Stimulated activated CD4-positive, alpha-beta T cell treated with anti-CD3 and anti-CD28 coated beads, TNF-alpha, amount 100 ng/mL, for 1 hour (primary cell): ENCODE measurements around the gene SLC5A4.
"Not testable (repeated sequence)": the region's sequence is repeated elsewhere in the genome, so short reads cannot be mapped to it uniquely, and the experiment has no call there.

Source experiments
- DNase-seq, 3 donors: peaks; one replicate each; pipeline ENCODE4 v3.0.0-alpha.2; 2020; ENCODE audit warnings: low read depth in 3 of 3, low spot score in 1 of 3

The SLC5A4 gene

DNA sequence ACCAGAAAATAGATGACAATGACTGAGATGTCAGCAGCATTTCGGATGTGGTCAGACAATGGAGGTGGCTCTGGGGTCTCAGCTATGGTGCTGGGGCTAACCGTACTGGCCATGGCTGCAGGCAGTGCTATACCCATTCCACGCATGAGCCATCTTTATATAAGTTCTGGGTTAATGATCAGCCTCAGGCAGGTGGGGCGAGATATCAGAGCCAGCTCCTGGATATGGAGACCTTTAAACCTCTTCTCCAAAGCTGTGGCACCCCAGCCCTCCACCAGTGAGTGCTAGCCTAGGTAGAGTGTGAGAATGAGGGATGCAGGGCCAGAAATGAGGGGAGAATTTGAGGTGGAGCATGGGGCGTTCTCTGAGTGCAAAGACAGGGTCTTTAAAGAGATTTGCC is at the start of gene SLC5A4:
Gene SLC5A4 (minus strand): TSS at position 131 of the 400 bp plus-strand sequence. CDS start 18 bp downstream, at position 113.
- DNase-seq, result no peak

DNA sequence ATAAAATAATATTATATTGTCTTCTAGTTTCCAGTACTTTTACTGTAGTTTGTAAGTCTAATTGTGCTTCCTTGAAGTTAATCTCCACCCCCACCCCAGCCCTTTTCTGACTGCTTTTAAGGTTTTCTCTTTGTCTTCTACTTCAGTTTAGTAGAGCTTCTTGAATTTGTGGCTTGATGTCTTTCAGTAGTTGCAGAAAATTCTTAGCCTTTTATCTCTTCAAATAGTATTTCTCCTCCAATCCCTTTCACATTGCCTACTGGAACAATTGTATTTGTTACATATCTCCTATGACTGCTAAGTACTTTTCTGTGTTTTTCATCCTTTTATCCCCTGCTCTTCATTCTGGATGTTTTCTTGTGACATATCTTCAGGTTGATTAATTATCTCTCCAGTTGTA is 38.8 kb upstream of the SLC5A4 start:
- not testable (repeated sequence) for DNase-seq

GRCh38 chr22:32286290-32286840 is 31.2 kb upstream of the SLC5A4 start:
- DNase-seq, result no peak

DNA sequence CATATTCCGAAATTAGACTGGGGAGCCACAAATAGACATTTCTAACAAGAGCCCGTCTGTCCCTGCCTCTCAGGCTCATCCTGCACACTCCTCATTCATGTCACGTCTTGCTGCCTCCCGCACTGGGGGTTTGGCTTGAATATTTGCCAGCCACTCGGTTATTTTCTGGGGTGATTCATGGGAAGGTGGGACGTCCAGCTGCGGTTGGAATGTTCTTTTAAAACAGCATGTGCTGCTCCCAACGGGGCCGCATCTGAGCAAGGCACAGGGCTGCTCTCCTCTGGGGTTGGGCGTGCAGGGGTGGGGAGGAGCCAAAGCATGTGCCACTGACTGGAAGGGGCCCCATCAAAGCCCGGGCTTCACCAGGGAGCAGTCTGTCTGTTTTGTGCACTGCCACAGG is 25.9 kb upstream of the SLC5A4 start:
- DNase-seq, result no peak

DNA sequence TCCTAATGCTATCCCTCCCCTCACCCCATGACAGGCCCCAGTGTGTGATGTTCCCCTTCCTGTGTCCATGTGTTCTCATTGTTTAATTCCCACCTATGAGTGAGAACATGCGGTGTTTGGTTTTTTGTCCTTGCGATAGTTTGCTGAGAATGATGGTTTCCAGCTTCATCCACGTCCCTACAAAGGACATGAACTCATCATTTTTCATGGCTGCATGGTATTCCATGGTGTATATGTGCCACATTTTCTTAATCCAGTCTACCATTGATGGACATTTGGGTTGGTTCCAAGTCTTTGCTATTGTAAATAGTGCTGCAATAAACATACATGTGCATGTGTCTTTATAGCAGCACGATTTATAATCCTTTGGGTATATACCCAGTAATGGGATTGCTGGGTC is 20.2 kb upstream of the SLC5A4 start:
- not testable (repeated sequence) for DNase-seq

GRCh38 chr22:32271389-32271788 is 16.2 kb upstream of the SLC5A4 start:
- DNase-seq, result no peak

GRCh38 chr22:32270641-32271369 is 15.7 kb upstream of the SLC5A4 start:
- DNase-seq, result no peak

GRCh38 chr22:32269316-32269715 is 14.2 kb upstream of the SLC5A4 start:
- no peak for DNase-seq

DNA sequence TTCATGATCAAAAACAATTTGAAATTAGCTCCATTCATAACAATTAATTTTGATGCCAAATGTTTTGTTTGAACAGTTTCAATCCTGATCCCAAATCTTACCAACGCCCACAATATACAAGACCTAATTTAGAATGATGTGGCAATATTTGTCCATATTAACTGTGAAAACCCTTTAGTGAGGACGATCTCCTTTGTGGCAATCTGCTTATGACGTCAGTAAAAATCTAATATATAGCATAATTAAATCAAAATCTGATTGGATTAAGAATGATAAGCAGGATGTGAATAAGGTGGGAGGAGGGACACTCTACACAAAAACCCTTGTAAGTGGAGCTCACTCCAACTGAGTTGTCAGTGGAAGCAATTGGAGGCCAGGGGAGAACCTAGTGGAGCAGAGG is 11.9 kb upstream of the SLC5A4 start:
- no peak for DNase-seq

GRCh38 chr22:32265882-32266767 is 11.0 kb upstream of the SLC5A4 start:
- DNase-seq, result peak; percentile 8 to 54 (median 29)

DNA sequence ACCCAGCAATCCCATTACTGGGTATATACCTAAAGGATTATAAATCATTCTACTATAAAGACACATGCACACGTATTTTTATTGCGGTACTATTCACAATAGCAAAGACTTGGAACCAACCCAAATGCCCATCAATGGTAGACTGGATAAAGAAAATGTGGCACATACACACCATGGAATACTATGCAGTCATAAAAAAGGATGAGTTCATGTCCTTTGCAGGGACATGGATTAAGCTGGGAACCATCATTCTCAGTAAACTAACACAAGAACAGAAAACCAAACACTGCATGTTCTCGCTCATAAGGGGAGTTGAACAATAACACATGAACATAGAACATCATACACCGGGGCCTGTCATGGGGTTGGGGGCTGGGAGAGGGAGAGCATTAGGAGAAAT is 8.5 kb upstream of the SLC5A4 start:
- not testable (repeated sequence) for DNase-seq

DNA sequence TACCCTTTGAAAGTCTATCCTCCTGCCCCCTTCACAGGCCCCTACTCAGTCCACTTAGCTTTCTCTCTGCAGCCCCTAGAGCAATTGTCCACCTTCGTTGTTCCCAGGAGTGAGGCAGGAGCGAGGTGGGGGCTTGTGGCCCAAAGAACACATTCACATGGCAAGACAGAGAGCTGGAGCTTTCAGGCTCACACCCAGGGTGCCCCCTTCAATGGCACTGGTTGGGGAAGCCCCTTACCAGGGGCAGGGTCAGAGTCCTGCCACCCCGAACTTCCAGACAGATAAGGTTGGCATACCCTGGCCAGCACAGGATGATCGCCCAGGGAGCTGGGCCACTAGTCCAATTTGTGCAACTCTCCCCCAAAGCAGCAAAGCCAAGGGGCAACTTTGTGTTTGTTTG is 6.2 kb upstream of the SLC5A4 start:
- no peak for DNase-seq

- DNase-seq, result no peak
Observed at GRCh38 chr22:32258791-32259190, 3.6 kb upstream of the SLC5A4 start.

- DNase-seq, result no peak
Observed at GRCh38 chr22:32255726-32256125, 579 bp upstream of the SLC5A4 start.

DNA sequence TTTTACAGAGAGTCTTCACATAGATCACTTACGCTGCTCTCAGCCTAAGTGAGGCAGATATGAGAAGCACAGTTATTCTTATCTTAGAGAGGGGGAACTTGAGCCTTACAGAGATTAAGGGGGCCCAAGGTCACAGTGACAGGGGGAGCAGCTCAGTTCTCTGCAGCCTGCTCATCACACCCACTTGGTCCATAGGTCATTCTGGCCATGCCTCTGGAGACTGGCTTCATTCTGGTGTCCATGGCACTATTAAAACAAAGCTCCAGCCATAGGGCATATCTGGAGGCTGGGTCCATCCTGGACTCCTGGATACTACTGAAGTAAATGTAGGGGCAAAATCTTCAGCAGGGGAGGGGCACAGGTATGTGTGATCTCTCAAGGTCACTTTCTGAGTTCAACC is 5.9 kb downstream of the SLC5A4 start:
- DNase-seq, result no peak

DNA sequence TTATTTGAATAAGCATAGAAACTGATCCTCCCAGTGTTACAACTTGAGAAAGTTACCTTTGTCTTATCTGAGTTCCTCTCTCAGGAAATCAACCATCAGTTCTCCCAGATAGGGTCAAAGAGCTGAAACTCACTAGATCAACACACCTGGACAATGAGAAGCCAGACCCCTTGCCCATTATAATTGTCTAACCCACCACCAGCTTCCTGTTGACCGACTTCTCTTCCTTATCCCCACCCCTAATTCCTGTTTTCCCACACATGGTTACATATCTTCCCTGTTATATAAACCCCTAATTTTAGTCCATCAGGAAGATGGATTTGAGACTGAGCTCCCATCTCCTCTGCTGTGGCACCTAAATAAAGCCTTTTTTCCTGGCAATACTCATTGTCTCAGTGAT is 6.9 kb downstream of the SLC5A4 start:
- no peak for DNase-seq

GRCh38 chr22:32246166-32246565 is 9.0 kb downstream of the SLC5A4 start:
- no peak for DNase-seq

GRCh38 chr22:32245042-32245441 is 10.1 kb downstream of the SLC5A4 start:
- DNase-seq, result no peak

DNA sequence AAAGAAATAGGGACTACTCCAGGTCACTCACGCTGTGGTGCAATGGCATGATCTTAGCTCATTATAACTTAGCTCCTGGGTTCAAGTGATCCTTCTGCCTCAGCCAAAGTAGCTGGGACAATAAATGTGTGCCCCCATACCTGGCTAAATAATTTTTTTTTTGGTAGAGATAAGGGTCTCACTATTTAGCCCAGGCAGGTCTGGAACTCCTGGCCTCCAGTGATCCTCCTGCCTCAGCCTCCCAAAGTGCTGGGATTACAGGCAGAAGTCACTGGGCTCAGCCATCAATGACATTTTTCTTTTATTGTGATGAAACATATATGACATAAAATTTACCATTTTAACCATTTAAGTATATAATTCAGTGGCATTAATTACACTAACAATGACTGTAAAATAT is 10.6 kb downstream of the SLC5A4 start:
- no peak for DNase-seq

GRCh38 chr22:32240461-32240860 is 14.7 kb downstream of the SLC5A4 start:
- no peak for DNase-seq

DNA sequence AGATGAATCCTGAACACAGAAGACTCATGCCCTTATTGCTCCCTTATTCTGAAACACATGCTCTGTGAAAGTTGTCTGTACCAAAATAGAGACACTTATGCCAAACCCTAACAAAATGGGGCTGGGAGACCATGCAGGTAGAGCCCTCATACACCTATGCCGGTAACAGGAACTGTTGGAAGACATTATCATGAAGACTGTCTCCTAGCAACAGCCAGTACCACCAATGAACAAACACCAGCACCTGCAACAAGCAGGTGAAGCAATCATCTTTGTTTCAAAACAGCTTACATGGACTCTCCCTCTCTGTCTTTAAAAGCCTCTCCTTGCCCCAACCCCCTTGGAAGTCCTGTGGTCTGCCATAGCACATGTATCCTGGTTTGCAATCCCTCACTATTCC is 17.2 kb downstream of the SLC5A4 start:
- DNase-seq, result no peak

DNA sequence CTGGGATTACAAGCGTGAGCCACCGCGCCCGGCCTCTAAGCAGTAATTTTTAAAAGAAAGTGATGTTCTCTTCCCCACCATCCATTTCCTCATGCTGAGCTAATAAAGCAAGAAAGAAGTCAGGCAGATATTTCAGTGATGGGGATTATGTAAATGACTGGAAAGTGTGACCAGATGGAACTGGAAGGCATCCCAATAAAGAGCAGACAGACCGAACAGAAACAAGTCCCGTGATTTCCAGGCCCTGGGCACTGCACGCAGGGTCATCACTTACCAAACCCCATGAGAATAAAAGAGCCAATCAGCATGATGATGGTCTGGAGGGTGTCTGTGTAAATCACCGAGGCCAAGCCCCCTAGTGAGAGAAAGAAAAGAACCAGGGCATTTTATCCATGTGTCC is 18.2 kb downstream of the SLC5A4 start:
- no peak for DNase-seq
